VCaP (cell line): ENCODE data around the gene SEC23A.

Experiments
- H3K27ac ChIP-seq: fragments of 450-650 bp; 2 replicates; pipeline ENCODE4 v1.5.1; 2017
- TF ChIP-seq, protein P1 (sequence below): fragments of 450-650 bp; conservative IDR thresholded peaks from 2 replicates; pipeline ENCODE4 v1.5.1; 2017; ENCODE audit warnings: mild to moderate bottlenecking, moderate library complexity

The SEC23A gene

DNA sequence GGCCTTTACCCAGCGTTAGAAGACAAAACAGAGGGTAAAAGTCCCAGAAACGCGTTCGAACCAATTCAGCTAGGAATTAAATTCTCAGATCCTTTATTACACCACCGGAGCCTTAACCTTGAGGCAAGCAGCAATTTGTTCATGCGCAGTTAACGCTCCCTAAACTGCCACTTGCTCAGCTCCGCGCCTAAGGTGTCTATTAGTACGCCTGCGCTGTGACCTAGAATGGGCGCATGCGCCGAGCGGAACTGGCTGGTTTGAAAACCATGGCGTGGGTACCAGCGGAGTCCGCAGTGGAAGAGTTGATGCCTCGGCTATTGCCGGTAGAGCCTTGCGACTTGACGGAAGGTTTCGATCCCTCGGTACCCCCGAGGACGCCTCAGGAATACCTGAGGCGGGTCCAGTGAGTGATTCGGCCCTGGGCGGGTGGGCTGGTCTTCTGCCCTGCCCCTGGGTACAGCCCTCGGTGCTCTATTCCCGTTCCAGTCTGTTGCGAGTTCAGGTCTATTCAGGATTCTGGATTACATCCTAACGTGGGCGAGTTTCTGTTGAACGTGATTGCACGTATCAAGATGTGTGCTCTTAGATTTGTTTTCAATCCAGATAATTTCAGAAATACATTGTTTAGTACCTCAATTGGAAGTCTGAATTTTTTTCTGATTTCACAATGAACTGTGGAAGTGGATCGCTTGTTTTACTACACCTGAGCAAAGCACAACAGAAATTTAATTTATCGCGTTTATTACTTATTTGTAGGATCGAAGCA is 11.2 kb upstream of the SEC23A start, which contains the start of gene GEMIN2:
GEMIN2 (plus strand) TSS at position 251 of the 766 bp plus-strand sequence; CDS start at position 267, 16 bp downstream.
- H3K27ac ChIP-seq, result peak within 1 kb of the TSS; percentile 78
- TF ChIP-seq, protein P1, sequence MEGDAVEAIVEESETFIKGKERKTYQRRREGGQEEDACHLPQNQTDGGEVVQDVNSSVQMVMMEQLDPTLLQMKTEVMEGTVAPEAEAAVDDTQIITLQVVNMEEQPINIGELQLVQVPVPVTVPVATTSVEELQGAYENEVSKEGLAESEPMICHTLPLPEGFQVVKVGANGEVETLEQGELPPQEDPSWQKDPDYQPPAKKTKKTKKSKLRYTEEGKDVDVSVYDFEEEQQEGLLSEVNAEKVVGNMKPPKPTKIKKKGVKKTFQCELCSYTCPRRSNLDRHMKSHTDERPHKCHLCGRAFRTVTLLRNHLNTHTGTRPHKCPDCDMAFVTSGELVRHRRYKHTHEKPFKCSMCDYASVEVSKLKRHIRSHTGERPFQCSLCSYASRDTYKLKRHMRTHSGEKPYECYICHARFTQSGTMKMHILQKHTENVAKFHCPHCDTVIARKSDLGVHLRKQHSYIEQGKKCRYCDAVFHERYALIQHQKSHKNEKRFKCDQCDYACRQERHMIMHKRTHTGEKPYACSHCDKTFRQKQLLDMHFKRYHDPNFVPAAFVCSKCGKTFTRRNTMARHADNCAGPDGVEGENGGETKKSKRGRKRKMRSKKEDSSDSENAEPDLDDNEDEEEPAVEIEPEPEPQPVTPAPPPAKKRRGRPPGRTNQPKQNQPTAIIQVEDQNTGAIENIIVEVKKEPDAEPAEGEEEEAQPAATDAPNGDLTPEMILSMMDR, result no peak

- peak overlapping the region; percentile 78 for H3K27ac ChIP-seq
- TF ChIP-seq, protein P1, result no peak
Measured at GRCh38 chr14:39113685-39114072, 10.6 kb upstream of the SEC23A start.

DNA sequence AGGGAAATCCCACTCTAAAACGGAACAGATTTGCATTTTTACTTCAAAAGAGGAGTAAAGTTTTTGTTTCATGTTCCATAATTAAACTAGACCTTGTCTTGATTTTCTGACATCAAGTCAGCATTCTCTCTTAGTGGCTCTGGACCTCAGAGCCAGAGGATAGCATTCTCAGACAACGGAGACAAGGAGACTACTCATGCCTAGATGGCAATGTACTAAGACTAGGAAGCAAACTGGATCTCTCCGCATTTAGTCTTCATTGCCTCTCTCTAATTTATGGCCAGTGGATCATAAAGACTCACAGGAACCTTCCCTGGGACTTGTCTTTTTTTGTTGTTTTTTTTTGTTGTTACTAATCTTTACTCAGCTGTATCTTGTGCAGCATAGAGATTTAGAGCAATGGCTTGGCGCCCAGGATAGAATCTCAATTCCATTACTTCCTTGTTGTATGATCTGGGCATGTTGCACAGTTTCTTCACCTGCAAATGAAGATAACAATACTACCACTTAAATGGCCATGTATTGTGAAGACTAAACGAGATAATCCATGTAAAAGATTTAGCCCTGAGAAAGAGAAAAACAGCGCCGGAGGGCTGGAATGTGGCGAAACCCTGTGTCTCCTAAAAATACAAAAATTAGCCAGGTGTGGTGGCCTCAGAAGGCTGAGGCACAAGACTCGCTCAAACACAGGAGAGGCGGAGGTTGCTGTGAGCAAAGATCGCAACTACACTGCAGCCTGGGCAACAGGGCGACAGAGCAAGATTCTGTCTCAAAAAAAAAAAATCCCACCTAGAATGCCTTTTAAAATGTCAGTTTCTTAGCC is 7.1 kb upstream of the SEC23A start:
- TF ChIP-seq, protein P1, result no peak

GRCh38 chr14:39108791-39109190 is 5.8 kb upstream of the SEC23A start:
- TF ChIP-seq, protein P1, result no peak
- H3K27ac ChIP-seq, result no peak overlapping the region

More for the DNA sequence above, 7.1 kb upstream of the SEC23A start:
- H3K27ac ChIP-seq, result no peak overlapping the region

DNA sequence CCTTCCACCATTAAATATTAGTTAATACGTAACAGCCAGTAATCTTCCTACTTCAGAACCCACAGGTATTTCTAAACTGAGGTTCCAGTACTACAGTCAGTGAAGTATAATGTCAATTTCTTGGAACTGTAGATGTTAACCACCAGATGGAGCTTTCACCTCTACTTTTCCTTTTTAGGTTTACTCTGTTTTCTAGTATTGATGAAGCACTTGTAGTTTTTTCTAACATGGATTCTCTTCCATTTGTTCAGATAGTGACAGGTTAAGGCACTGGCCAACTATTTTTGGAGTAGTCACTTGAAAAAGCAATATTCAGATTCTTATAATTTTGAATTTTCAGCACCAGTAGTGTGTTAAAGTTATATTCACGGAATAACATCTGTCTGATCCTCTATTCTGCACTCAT is 4.6 kb upstream of the SEC23A start:
- TF ChIP-seq, protein P1, result peak; percentile 73
- H3K27ac ChIP-seq, result no peak overlapping the region

GRCh38 chr14:39104078-39104801 is 1.2 kb upstream of the SEC23A start:
- peak overlapping the region; percentile 81 for H3K27ac ChIP-seq

DNA sequence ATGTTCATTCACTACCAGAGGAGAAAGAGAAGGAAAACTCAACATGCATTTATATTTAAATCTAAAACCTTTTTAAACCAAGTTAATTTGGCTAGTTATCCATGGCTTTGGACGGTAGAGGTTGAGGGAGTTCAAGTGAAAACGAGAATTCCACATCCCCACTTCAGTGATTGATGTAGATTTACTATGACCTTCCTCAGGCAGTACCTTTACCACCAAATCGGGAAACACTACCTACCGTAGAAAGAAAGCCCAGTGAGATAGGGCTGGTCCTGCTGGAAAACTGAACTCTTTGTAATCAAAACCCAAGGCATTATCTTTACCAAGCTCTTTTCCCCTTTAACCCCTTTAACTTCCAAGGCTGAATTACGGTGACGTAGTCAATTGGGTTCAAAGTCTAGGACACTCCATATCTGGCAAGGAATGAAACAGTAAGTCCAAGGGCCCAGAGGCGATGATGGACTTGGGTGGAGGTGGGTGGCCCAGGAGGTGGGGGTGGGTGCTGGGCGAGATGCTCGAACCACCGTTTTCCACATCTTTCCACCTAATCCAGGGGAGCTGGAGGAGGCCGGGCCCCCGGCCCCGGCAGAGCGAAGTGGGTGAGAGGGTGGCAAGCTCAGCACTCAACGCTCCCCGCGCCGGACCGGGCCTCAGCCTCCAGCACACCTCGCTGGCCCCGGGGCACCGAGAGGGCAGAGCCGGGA is 618 bp downstream of the SEC23A start:
- TF ChIP-seq, protein P1, result no peak
- peak overlapping the region; percentile 81 for H3K27ac ChIP-seq
